IPS DF 19.7 (cell line): ENCODE data around the gene PPP4C.
"Not testable (repeated sequence)": the region's sequence is repeated elsewhere in the genome, so short reads cannot be mapped to it uniquely, and the experiment has no call there.

Experiments used
- DNase-seq: peaks from one replicate; pipeline ENCODE4 v3.0.0-alpha.2; 2013; ENCODE audit warnings: low read depth, low spot score

Gene PPP4C

DNA sequence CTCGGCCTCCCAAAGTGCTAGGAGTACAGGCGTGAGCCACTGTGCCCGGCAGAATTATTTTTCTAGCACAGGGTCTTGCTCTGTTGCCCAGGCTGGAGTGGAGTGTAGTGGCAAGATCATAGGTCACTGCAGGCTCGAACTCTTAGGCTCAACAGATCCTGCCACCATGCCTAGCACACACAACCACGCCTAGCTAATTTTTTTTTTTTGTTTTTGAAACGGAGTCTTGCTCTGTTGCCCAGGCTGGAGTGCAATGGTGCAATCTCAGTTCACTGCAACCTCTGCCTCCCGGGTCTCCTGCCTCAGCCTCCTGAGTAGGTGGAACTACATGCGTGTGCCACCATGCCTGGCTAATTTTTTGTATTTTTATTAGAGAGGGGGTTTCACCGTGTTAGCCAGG lies 49.9 kb downstream of the PPP4C start:
- not testable (repeated sequence) for DNase-seq

DNA sequence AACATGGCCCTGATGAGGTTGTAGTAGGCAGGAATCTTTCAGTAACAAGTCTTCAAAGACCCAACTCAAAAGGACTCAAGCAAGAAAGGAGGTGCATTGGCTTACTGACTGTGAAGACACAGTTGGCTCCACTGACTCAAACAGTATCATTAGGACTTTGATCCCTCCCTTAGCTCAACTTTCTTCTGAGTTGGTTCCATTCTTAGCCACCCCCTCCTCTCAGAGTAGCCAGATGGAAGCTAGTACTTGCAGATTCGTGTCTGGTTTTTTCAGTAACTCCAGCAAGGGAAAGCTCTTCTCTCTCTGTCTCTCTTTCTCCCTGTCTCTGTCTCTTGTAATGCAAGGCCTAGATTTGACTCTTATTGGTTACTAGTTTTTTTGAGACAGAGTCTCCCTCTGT lies 52.2 kb downstream of the PPP4C start:
- no peak for DNase-seq

DNA sequence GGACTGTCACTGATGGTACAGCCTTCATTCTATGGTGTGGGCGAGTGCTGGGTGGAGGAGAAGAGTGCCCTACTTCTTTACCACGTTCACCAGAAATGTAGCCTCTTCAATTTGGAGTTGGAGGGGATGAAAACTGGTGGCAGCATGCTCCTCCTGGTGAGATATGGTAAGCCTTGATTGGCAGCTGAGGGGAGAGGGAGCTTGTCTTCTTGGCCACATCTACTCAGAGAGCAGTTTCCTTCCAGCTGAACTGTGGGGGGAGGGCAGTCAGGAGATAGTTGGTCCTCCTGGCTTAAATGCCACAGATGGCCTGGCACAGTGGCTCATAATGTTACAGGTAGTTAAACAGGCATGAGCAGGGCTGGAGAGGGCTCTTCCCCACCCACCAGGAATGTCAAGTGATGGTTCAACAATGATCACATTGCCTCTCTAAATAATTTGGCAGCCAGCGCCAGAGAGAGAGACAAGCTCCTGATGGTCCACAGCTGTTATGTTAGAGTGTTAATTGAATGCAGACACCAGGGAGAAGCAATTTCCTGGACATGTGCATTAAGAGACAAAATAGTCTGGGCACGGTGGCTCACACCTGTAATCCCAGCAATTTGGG lies 56.2 kb downstream of the PPP4C start:
- DNase-seq: no peak

DNA sequence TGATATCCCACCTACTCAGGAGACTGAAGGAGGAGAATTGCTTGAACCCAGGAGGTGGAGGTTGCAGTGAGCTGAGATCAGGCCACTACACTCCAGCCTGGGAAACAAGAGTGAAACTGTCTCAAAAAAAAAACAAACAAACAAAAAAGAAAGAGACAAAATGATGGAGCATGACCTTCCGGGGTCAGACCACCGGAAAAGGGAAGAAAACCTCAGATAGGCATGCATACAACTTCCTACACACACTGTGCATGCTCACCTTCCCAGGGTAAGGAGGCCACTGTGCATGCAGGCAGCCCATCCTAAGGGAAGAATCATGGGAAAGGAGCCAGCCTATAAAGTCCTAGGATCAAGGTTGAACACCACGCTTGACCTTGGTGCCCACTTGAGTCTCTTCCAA lies 56.8 kb downstream of the PPP4C start:
- DNase-seq: no peak
